Measurements from ENCODE around the gene OXCT1. TPM values are rescaled to one million over a fixed set of nuclear protein-coding genes. Genes with fewer than 3 reads are reported as not detected.

Gene OXCT1
- total RNA-seq, 1 donor from 2014 or later, result 39.9 TPM

GRCh38 chr5:41896230-41896629, 26.0 kb upstream of the OXCT1 start:
- H3K27ac Mint-ChIP-seq, result no peak overlapping the region
- no peaks in the 10 kb centered on the region for H3K4me1 ChIP-seq
- no peak overlapping the region for H3K9ac ChIP-seq
- peak overlapping the region; percentile 21 for H2AFZ ChIP-seq (replicated peaks)
- no peak overlapping the region for H3K4me3 ChIP-seq
- no peaks in the 10 kb centered on the region for H3K9me3 Mint-ChIP-seq
- H3K9me3 ChIP-seq (ENCODE audit: low read depth), result no peaks in the 10 kb centered on the region
- no peak overlapping the region for H3K4me3 Mint-ChIP-seq
- H3K27ac ChIP-seq, result no peak overlapping the region
- H3F3A ChIP-seq (ENCODE audit: low read depth), result no peaks in the 10 kb centered on the region
- H3K4me2 ChIP-seq, result no peak overlapping the region
- peaks cover 2% of the 10 kb centered on the region for H3K27me3 Mint-ChIP-seq (ENCODE audit: insufficient read depth, low read depth)
- H3K4me1 Mint-ChIP-seq, result no peaks in the 10 kb centered on the region
- H3K36me3 ChIP-seq, result no peaks in the 10 kb centered on the region
- no peaks in the 10 kb centered on the region for H4K20me1 ChIP-seq (ENCODE audit: low read depth)
- H3K36me3 Mint-ChIP-seq, result no peaks in the 10 kb centered on the region
- no peaks in the 10 kb centered on the region for H3K27me3 ChIP-seq
- no peak for TF ChIP-seq EZH2phosphoT487 (IDR thresholded peaks at IDR 0.05)
- no peak for TF ChIP-seq EZH2 (IDR thresholded peaks at IDR 0.05)
- TF ChIP-seq CTCF (IDR thresholded peaks at IDR 0.05), result no peak
- DNase-seq (ENCODE audit: low spot score), result no peak
- H3K79me2 ChIP-seq (ENCODE audit: low read depth), result no peaks in the 10 kb centered on the region

- Histone ChIP-seq H4K20me1 (ENCODE audit: low read depth) (no peaks in the 10 kb centered on the region), H3K4me1 (no peaks in the 10 kb centered on the region), H3K27ac (no peak overlapping the region), H3K4me2 (no peak overlapping the region), H3K79me2 (ENCODE audit: low read depth) (no peaks in the 10 kb centered on the region), H3K9me3 (ENCODE audit: low read depth) (no peaks in the 10 kb centered on the region), H2AFZ (replicated peaks) (no peak overlapping the region), H3K9ac (no peak overlapping the region), H3K4me3 (no peak overlapping the region), H3K36me3 (no peaks in the 10 kb centered on the region), H3K27me3 (no peaks in the 10 kb centered on the region), H3F3A (ENCODE audit: low read depth) (no peaks in the 10 kb centered on the region)
- no peak for DNase-seq (ENCODE audit: low spot score)
- Mint-ChIP-seq H3K4me3 (no peak overlapping the region), H3K9me3 (no peaks in the 10 kb centered on the region), H3K4me1 (no peaks in the 10 kb centered on the region), H3K36me3 (no peaks in the 10 kb centered on the region), H3K27me3 (ENCODE audit: insufficient read depth, low read depth) (peaks cover 6% of the 10 kb centered on the region), H3K27ac (no peak overlapping the region)
- TF ChIP-seq EZH2phosphoT487 (IDR thresholded peaks at IDR 0.05) (no peak), CTCF (IDR thresholded peaks at IDR 0.05) (no peak), EZH2 (IDR thresholded peaks at IDR 0.05) (no peak)
These were observed 23.0 kb upstream of the OXCT1 start for GRCh38 chr5:41893074-41893851.

GRCh38 chr5:41892031-41892430, 21.8 kb upstream of the OXCT1 start:
- no peak overlapping the region for H2AFZ ChIP-seq (replicated peaks)
- Mint-ChIP-seq H3K4me3 (no peak overlapping the region), H3K4me1 (no peaks in the 10 kb centered on the region), H3K9me3 (no peaks in the 10 kb centered on the region), H3K27ac (no peak overlapping the region), H3K36me3 (no peaks in the 10 kb centered on the region), H3K27me3 (ENCODE audit: insufficient read depth, low read depth) (peaks cover 8% of the 10 kb centered on the region)
- no peaks in the 10 kb centered on the region for H3K79me2 ChIP-seq (ENCODE audit: low read depth)
- no peaks in the 10 kb centered on the region for H4K20me1 ChIP-seq (ENCODE audit: low read depth)
- H3K9ac ChIP-seq, result no peak overlapping the region
- TF ChIP-seq CTCF (IDR thresholded peaks at IDR 0.05), result no peak
- TF ChIP-seq EZH2phosphoT487 (IDR thresholded peaks at IDR 0.05), result no peak
- TF ChIP-seq EZH2 (IDR thresholded peaks at IDR 0.05), result no peak
- H3K4me2 ChIP-seq, result no peak overlapping the region
- no peak overlapping the region for H3K27ac ChIP-seq
- no peaks in the 10 kb centered on the region for H3K27me3 ChIP-seq
- peaks cover 3% of the 10 kb centered on the region for H3K9me3 ChIP-seq (ENCODE audit: low read depth)
- no peaks in the 10 kb centered on the region for H3K36me3 ChIP-seq
- H3F3A ChIP-seq (ENCODE audit: low read depth), result no peaks in the 10 kb centered on the region
- no peaks in the 10 kb centered on the region for H3K4me1 ChIP-seq
- DNase-seq (ENCODE audit: low spot score), result no peak
- H3K4me3 ChIP-seq, result no peak overlapping the region
